Measurements from ENCODE around the gene PLEK. TPM values are rescaled to one million over a fixed set of nuclear protein-coding genes. Genes with fewer than 3 reads are reported as not detected.
A peak's percentile ranks its signal among the peaks of the same experiment; 100 is the strongest.
"Not testable (repeated sequence)": the region's sequence is repeated elsewhere in the genome, so short reads cannot be mapped to it uniquely, and the experiment has no call there.

The PLEK gene
- total and polyA plus RNA-seq, 11 donors = 1.3 to 90.0 (median 3.1) TPM

GRCh38 chr2:68441179-68441993, 76.3 kb downstream of the PLEK start:
- Histone ChIP-seq H3K4me3 (no peak overlapping the region), H3K27me3 (no peaks in the 10 kb centered on the region), H3K36me3 (no peaks in the 10 kb centered on the region), H3K9me3 (no peaks in the 10 kb centered on the region), H3K27ac (peak overlapping the region in 8 of 12 donors; percentile 10 to 69 (median 40)), H3K4me1 (peaks cover 0 to 20% (median 13%) of the 10 kb centered on the region in 12 donors)
- intact Hi-C loops (cut with DNase I) = loop anchor here (1.0 to 10.0 kb wide), 8 partner anchors 79 to 319 kb away; no protein-coding TSS in a partner anchor
- no peak for TF ChIP-seq POLR2A (IDR thresholded peaks at IDR 0.05)
- TF ChIP-seq CTCF (IDR thresholded peaks at IDR 0.05) = peak; percentile 85 to 94 (median 89)
- DNase-seq = peak in 4 of 5 donors; percentile 81 to 86 (median 82)
- ATAC-seq = peak; percentile 82 to 93 (median 91)
- 35 to 44% (median 37%) methylated on average over 5 to 6 of the region's 6 CpGs for WGBS, 4 donors

- peak in 1 of 12 donors; percentile 5 for TF ChIP-seq CTCF (IDR thresholded peaks at IDR 0.05)
- TF ChIP-seq POLR2A (IDR thresholded peaks at IDR 0.05) = no peak
- DNase-seq = no peak
- peak overlapping the region in 1 of 12 donors; percentile 69 for H3K27ac ChIP-seq
- no peaks in the 10 kb centered on the region for H3K36me3 ChIP-seq
- intact Hi-C loops (cut with DNase I) = loop anchor here (1.0 to 10.0 kb wide), 8 partner anchors 80 to 320 kb away; no protein-coding TSS in a partner anchor
- no peak for ATAC-seq
- WGBS, 4 donors = 76 to 83% (median 80%) methylated on average over 2 of the region's 2 CpGs
- H3K9me3 ChIP-seq = peaks cover 0 to 2% (median 0%) of the 10 kb centered on the region in 12 donors
- H3K4me1 ChIP-seq = peaks cover 0 to 14% (median 9%) of the 10 kb centered on the region in 12 donors
- H3K27me3 ChIP-seq = no peaks in the 10 kb centered on the region
- H3K4me3 ChIP-seq = no peak overlapping the region
Measured at GRCh38 chr2:68441994-68442322, 76.9 kb downstream of the PLEK start.

- H3K36me3 ChIP-seq, H3K27me3 ChIP-seq, H3K4me1 ChIP-seq, ATAC-seq, DNase-seq, H3K4me3 ChIP-seq, H3K27ac ChIP-seq: not testable (repeated sequence)
- H3K9me3 ChIP-seq = peaks cover 0 to 25% (median 0%) of the 10 kb centered on the region in 12 donors
- intact Hi-C loops (cut with DNase I) = loop anchor here in 2 of 10 donors (10.0 kb wide), 1 partner anchor 162 kb away; no protein-coding TSS in a partner anchor
- WGBS, 4 donors = 72 to 90% (median 78%) methylated on average over 2 to 3 of the region's 3 CpGs
Measured at GRCh38 chr2:68446425-68446824, 81.3 kb downstream of the PLEK start.

Other genes with a start within 250 kb of the PLEK start
- 10 to 100 TPM in 3 of 9 donors, 1 to 10 TPM in 6; 6.6 to 11.3 (median 8.8) TPM for gene PNO1, start 207.4 kb upstream of the PLEK start, total RNA-seq
- gene PNO1, start 207.4 kb upstream of the PLEK start, polyA plus RNA-seq = 10 to 100 TPM in 1 of 2 donors, 1 to 10 TPM in 1; 4.5 to 20.1 TPM
- gene PPP3R1, start 112.8 kb upstream of the PLEK start, total RNA-seq = 10 to 100 TPM; 13.8 to 50.9 (median 35.3) TPM
- 10 to 100 TPM; 13.4 to 22.6 TPM for gene PPP3R1, start 112.8 kb upstream of the PLEK start, polyA plus RNA-seq
- gene CNRIP1, start 45.3 kb upstream of the PLEK start, total RNA-seq = 10 to 100 TPM in 3 of 9 donors, 1 to 10 TPM in 6; 5.8 to 17.3 (median 7.7) TPM
- 10 to 100 TPM in 1 of 2 donors, 1 to 10 TPM in 1; 6.6 to 11.0 TPM for gene CNRIP1, start 45.3 kb upstream of the PLEK start, polyA plus RNA-seq
- 1 to 10 TPM in 6 of 9 donors, under 1 TPM in 3; 0.56 to 1.3 (median 1.1) TPM for gene FBXO48, start 102.0 kb downstream of the PLEK start, total RNA-seq
- under 1 TPM; 0.42 to 0.46 TPM for gene FBXO48, start 102.0 kb downstream of the PLEK start, polyA plus RNA-seq
- 1 to 10 TPM; 3.9 to 7.9 (median 5.4) TPM for gene APLF, start 102.3 kb downstream of the PLEK start, total RNA-seq
- under 1 TPM; 0.64 to 0.65 TPM for gene APLF, start 102.3 kb downstream of the PLEK start, polyA plus RNA-seq

Data from heart left ventricle (tissue), 16 donors.